ENCODE measurements around the gene ANKMY2. TPM values are rescaled to one million over a fixed set of nuclear protein-coding genes. Genes with fewer than 3 reads are reported as not detected.
"Not testable (repeated sequence)": the region's sequence is repeated elsewhere in the genome, so short reads cannot be mapped to it uniquely, and the experiment has no call there.

The ANKMY2 gene
- total RNA-seq (2014; rRNA removed; shearing (Covaris generic)) = 13.6 and 16.8 TPM in 2 replicates

DNA sequence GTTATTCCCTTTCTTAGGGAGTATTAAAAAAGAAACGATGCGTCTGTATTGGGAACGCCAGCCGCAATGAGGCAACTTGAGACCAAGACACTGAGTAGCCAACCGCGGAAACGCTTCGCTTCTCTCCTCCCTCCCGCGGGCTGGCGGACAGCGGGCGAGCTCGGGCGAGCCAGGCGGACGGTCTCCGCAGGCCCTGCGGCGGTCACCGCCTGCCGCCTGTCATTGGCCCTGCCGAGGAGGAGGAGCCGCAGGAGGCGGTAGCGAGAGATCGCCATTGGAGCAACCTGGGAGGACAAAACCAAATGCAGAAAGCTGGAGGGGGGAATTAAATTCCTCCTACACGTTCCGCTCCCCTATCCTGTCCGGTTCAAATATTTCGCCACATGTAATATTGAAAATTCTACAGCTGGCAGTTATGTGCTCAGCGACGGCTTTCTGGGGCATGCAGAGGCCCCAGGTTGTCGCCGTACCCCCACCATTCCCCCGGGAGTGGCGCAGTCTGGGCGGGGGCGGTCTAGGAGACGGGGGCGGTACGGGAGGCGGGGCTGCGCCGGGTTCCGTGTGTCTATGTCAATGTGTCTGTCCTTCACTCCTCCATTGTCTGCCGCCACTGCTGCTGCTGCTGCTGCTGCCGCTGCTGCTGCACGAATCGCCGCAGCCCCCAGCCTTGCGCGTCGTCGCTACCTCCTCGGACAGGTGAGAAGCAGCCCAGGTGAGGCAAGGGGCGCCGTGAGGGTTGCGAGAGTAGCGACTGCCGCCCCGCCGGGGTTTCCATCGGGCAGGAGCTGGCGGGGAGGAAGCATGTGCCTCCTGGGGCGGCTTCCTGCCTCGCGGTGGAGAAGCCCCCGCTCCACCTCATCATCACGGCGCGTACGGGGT, at the start of gene ANKMY2, which contains the start of gene BZW2:
ANKMY2 (minus strand) TSS at position 162 of the 879 bp plus-strand sequence. CDS start 181 bp downstream, outside the sequence.
BZW2 (plus strand) TSS at position 589 of the 879 bp plus-strand sequence. CDS start 19,263 bp downstream, outside the sequence.
- H3K27me3 ChIP-seq (ENCODE audit: control insufficient read depth, insufficient read depth, low read length) = peaks cover 4% of the 10 kb centered on the region
- peak within 1 kb of the TSS; percentile 86 for H3K4me3 ChIP-seq (ENCODE audit: insufficient read depth, low read depth, low read length)
- peak; percentile 92 for DNase-seq
- no peaks in the 10 kb centered on the region for H3K36me3 ChIP-seq (replicated peaks; ENCODE audit: control insufficient read depth, insufficient read depth, low read length)

DNA sequence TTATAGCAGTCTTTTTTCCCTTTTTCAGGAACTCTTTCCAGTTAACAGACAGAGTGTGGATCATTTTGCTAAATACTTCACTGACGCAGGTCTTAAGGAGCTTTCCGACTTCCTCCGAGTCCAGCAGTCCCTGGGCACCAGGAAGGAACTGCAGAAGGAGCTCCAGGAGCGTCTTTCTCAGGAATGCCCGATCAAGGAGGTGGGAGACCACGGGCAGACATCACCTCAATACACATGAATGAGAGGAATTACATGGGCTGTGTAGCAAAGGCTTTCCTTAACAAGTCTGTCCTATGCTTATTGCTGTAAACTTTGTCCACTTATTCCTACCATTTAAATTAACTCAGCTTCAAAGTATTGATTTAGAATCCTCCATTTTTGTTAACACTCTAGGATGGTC, 49.3 kb upstream of the ANKMY2 start:
- Histone ChIP-seq H3K4me3 (ENCODE audit: insufficient read depth, low read depth, low read length) (no peak overlapping the region), H3K36me3 (replicated peaks; ENCODE audit: control insufficient read depth, insufficient read depth, low read length) (peaks cover 21% of the 10 kb centered on the region), H3K27me3 (ENCODE audit: control insufficient read depth, insufficient read depth, low read length) (no peaks in the 10 kb centered on the region)
- no peak for DNase-seq

- Histone ChIP-seq H3K27me3 (ENCODE audit: control insufficient read depth, insufficient read depth, low read length) (no peaks in the 10 kb centered on the region), H3K36me3 (replicated peaks; ENCODE audit: control insufficient read depth, insufficient read depth, low read length) (peaks cover 23% of the 10 kb centered on the region), H3K4me3 (ENCODE audit: insufficient read depth, low read depth, low read length) (no peak overlapping the region)
- no peak for DNase-seq
Observed at GRCh38 chr7:16693601-16694318, 48.2 kb upstream of the ANKMY2 start.

GRCh38 chr7:16691241-16691640, 45.7 kb upstream of the ANKMY2 start:
- peaks cover 14% of the 10 kb centered on the region for H3K36me3 ChIP-seq (replicated peaks; ENCODE audit: control insufficient read depth, insufficient read depth, low read length)
- no peak overlapping the region for H3K4me3 ChIP-seq (ENCODE audit: insufficient read depth, low read depth, low read length)
- no peak for DNase-seq
- no peaks in the 10 kb centered on the region for H3K27me3 ChIP-seq (ENCODE audit: control insufficient read depth, insufficient read depth, low read length)

DNA sequence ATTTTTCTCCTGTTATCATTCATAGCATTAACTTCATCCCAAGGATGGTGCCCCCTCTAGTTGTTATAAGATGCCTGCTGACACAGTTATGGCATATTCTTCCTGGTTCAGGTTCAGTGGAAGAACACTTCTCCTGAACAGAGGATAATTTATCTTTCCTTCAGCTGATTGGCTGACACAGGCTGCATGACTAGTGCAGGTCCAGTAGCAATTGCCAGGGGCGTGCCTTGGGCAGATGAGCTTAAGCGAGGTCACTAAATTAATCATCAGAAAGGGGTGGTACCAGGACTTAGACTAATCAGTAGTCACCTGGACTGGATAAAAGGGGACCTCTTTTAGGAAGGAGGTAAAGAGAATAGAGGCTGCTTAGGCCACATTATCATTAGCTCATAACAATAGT, 42.7 kb upstream of the ANKMY2 start:
- Histone ChIP-seq H3K36me3 (replicated peaks; ENCODE audit: control insufficient read depth, insufficient read depth, low read length) (peaks cover 7% of the 10 kb centered on the region), H3K4me3 (ENCODE audit: insufficient read depth, low read depth, low read length) (no peak overlapping the region), H3K27me3 (ENCODE audit: control insufficient read depth, insufficient read depth, low read length) (no peaks in the 10 kb centered on the region)
- DNase-seq = no peak

DNA sequence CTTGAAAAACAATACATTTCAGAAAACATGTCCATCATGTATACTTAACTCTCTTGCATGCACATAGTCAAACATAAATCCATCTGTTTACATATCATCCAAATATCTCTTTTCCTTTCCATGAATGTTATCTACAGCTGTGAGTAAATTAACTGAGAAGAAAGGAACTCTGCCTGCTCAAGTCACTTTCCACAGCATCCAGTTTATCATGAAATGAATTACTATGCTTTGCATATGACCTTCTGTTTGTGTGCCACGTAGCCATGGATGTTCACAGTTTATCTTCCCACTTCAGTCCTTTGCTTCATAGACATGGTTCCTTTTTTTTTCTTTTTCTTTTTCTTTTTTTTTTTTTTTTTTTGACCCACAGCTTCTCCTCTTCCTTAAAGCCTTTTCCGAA, 40.0 kb upstream of the ANKMY2 start:
- Histone ChIP-seq H3K27me3 (ENCODE audit: control insufficient read depth, insufficient read depth, low read length) (no peaks in the 10 kb centered on the region), H3K4me3 (ENCODE audit: insufficient read depth, low read depth, low read length) (no peak overlapping the region), H3K36me3 (replicated peaks; ENCODE audit: control insufficient read depth, insufficient read depth, low read length) (peaks cover 3% of the 10 kb centered on the region; the same call in 1 of the 2 replicates)
- no peak for DNase-seq

DNA sequence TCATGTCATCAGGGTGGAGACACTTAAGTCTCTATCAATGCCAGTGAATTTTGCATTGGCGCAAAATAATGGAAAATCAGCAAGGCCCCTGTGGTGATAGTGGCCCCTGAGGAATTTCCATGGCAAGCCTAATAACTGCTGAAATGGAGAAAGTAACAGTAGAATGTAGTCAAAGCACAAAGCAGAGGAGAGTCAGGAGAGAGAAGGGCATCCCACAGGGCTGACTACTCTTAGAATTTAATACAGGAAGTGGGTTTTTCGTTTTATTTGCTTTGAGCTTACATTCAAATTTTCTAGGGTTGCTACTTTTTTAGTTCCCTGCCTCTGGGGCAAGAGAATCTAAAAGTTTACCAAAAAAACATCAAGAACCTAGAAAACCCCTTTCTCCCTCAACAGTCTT, 39.4 kb upstream of the ANKMY2 start:
- Histone ChIP-seq H3K4me3 (ENCODE audit: insufficient read depth, low read depth, low read length) (no peak overlapping the region), H3K36me3 (replicated peaks; ENCODE audit: control insufficient read depth, insufficient read depth, low read length) (peaks cover 3% of the 10 kb centered on the region), H3K27me3 (ENCODE audit: control insufficient read depth, insufficient read depth, low read length) (no peaks in the 10 kb centered on the region)
- no peak for DNase-seq

- DNase-seq; H3K4me3 ChIP-seq (ENCODE audit: insufficient read depth, low read depth, low read length); H3K36me3 ChIP-seq (replicated peaks; ENCODE audit: control insufficient read depth, insufficient read depth, low read length); H3K27me3 ChIP-seq (ENCODE audit: control insufficient read depth, insufficient read depth, low read length): not testable (repeated sequence)
Observed at GRCh38 chr7:16678645-16679566, 33.4 kb upstream of the ANKMY2 start.

DNA sequence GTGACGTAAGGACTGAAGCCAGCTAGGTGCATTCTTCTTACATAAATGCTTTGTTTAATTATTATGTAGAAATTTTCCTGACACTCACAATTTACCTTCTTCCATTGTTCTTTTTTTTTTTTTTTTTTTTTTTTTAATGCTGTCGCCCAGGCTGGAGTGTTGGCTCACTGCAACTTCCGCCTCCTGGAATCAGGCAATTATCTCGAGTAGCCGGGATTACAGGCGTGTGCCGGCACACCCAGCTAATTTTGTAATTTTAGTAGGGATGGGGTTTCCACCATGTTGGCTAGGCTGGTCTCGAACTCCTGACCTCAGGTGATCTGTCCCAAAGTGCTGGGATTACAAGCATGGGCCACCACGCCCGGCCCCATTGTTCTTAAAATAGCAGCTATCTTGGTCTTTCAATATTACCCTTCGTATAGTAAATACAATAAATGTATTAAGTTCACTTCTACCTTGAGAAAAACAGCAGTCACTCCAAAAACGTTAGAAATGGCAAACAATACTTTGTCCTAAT, 32.5 kb upstream of the ANKMY2 start:
- H3K36me3 ChIP-seq (replicated peaks; ENCODE audit: control insufficient read depth, insufficient read depth, low read length) = peaks cover 4% of the 10 kb centered on the region
- no peak overlapping the region for H3K4me3 ChIP-seq (ENCODE audit: insufficient read depth, low read depth, low read length)
- DNase-seq = no peak
- H3K27me3 ChIP-seq (ENCODE audit: control insufficient read depth, insufficient read depth, low read length) = no peaks in the 10 kb centered on the region

DNA sequence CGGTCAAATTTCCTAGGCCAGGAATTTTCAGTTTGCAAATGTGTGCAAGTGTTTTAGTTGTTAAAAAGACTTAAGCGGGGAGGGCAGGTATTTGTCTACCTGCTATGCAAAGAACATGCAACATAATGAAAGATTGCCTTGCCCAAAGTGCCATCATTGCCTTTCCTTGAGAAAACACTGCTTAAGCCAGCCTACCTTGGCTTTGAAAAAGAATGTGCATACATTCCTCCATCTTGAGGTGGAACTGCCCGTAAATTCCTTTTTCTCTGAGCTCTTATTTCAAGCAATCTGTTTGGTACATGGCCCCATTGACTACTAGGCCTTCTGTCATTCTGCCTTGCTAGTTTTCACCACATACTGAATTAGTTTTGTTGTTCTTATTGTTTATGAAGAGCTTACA, 29.7 kb upstream of the ANKMY2 start:
- Histone ChIP-seq H3K36me3 (replicated peaks; ENCODE audit: control insufficient read depth, insufficient read depth, low read length) (peaks cover 2% of the 10 kb centered on the region), H3K4me3 (ENCODE audit: insufficient read depth, low read depth, low read length) (no peak overlapping the region), H3K27me3 (ENCODE audit: control insufficient read depth, insufficient read depth, low read length) (no peaks in the 10 kb centered on the region)
- no peak for DNase-seq

DNA sequence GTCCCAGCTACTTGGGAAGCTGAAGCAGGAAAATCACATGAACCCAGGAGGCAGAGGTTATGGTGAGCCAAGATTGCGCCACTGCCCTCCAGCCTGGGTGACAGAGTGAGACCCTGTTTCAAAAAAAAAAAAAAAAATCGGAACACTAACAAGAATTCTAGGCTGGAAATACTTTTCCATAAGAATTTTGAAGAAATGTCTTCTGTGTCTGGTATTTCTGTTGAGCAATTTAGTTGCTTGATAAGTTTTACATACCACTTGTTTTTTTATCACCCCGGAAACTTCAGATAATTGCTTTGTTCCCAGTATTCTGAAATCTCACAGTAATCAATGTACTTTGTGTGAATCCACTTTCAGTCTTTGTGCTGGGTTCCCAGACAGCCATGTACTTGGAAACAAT, 26.3 kb upstream of the ANKMY2 start:
- no peak for DNase-seq
- Histone ChIP-seq H3K4me3 (ENCODE audit: insufficient read depth, low read depth, low read length) (no peak overlapping the region), H3K27me3 (ENCODE audit: control insufficient read depth, insufficient read depth, low read length) (no peaks in the 10 kb centered on the region), H3K36me3 (replicated peaks; ENCODE audit: control insufficient read depth, insufficient read depth, low read length) (peaks cover 2% of the 10 kb centered on the region)

DNA sequence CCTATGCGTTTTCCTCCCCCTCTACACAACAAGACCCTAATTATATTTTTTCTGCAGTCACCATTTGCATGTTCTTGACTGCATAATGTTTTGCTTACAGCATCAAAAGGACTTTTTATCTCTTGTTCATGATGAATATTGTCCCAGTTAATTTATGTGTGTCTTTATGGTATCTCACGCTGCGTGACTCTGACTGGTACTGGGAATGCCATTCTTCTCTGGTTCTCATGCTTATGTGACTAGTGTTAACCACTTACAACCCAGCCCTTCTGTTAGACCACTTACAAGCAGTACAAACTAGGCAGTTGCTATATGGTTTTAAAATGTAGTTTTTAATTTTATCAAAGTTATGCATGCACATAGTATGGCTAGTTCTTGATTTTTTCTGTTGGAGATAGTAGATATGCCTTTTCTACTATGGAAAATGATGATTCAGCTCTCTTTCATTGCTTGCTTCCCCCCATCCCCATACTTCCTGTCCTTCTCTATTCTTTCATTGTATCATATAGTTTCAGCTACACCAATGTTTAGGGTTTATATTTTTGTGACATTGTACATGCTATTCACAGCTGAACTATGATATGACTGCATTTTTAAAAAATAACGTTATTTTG, 25.3 kb upstream of the ANKMY2 start:
- Histone ChIP-seq H3K4me3 (ENCODE audit: insufficient read depth, low read depth, low read length) (no peak overlapping the region), H3K27me3 (ENCODE audit: control insufficient read depth, insufficient read depth, low read length) (no peaks in the 10 kb centered on the region), H3K36me3 (replicated peaks; ENCODE audit: control insufficient read depth, insufficient read depth, low read length) (peaks cover 2% of the 10 kb centered on the region)
- no peak for DNase-seq

DNA sequence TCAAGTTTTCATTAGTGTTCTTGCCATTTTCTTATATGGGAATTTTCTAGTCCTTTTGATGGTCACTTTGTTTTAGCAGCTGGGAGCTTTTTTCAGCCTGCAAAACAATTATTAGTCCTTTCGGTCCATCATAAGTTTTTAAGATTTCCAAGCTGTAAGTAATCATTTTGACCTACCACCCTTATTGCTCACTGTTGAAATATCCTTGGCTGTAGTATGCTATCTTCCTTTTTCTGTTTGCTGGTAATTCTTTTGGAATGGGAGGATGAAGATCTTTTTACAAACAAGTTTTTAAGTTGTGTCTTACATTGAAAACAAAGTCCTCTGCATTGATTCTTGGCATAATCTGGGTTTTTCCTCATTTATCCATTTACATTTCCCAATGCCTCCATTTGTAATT, 24.5 kb upstream of the ANKMY2 start:
- H3K4me3 ChIP-seq (ENCODE audit: insufficient read depth, low read depth, low read length) = no peak overlapping the region
- no peaks in the 10 kb centered on the region for H3K27me3 ChIP-seq (ENCODE audit: control insufficient read depth, insufficient read depth, low read length)
- no peaks in the 10 kb centered on the region for H3K36me3 ChIP-seq (replicated peaks; ENCODE audit: control insufficient read depth, insufficient read depth, low read length)
- no peak for DNase-seq

DNA sequence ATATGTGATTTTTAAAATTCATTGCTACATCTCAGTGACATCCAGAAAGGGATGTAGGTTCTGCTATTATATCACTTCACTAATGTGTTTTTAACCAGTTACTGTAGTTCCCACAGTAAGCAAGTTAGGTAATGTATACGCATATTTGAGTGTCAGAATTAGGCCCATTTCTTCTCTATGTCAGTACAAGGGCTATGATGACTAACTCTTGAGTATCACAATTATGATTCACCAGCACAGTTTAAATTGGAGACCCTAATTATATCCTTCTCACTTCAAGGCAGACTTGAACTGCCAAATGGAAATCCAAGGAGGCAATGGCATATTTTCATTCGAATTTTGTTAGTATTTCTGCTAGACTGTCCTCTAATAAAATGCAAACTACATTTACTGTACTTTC, 24.0 kb upstream of the ANKMY2 start:
- H3K27me3 ChIP-seq (ENCODE audit: control insufficient read depth, insufficient read depth, low read length) = no peaks in the 10 kb centered on the region
- no peaks in the 10 kb centered on the region for H3K36me3 ChIP-seq (replicated peaks; ENCODE audit: control insufficient read depth, insufficient read depth, low read length)
- no peak for DNase-seq

More for the DNA sequence above, 24.0 kb upstream of the ANKMY2 start:
- no peak overlapping the region for H3K4me3 ChIP-seq (ENCODE audit: insufficient read depth, low read depth, low read length)

All from H7 (cell line).